ENCODE measurements around the gene TSR3.

- TF ChIP-seq ZKSCAN8 (CRISPR knock-in tag; IDR thresholded peaks at IDR 0.05; ENCODE audit: borderline replicate concordance): no peak
- TF ChIP-seq ZBTB10 (CRISPR knock-in tag; IDR thresholded peaks at IDR 0.05; ENCODE audit: borderline replicate concordance): no peak
- TF ChIP-seq USF2 (IDR thresholded peaks at IDR 0.05; ENCODE audit: low read depth, low read length): no peak
- TF ChIP-seq USF2 (CRISPR knock-in tag; IDR thresholded peaks at IDR 0.05; ENCODE audit: borderline replicate concordance): no peak
- no peak for TF ChIP-seq RAD21 (CRISPR knock-in tag; IDR thresholded peaks at IDR 0.05)
These were observed 2.3 kb downstream of the TSR3 start for GRCh38 chr16:1349351-1349750.
